Caco-2 (cell line): ENCODE results near the gene EVPLL. TPM values are rescaled to one million over a fixed set of nuclear protein-coding genes. Genes with fewer than 3 reads are reported as not detected.
"Not testable (repeated sequence)": the region's sequence is repeated elsewhere in the genome, so short reads cannot be mapped to it uniquely, and the experiment has no call there.

ENCODE experiments used
- BruUV-seq: library from RNA; stranded (reverse); fragments of 400-500 nt; replicated peaks from 2 replicates; lab custom pipeline; 2021; lab: Mats Ljungman, UMichigan
- CTCF ChIA-PET: fragments of 300-600 bp; sonication (Branson Sonifier 250); formaldehyde crosslinking; loops from one replicate; lab custom pipeline; 2022; ENCODE audit warnings: antibody characterized with exemption; lab: Charles Lee
- POLR2A ChIA-PET: fragments of 300-600 bp; sonication (Branson Sonifier 250); formaldehyde crosslinking; loops from one replicate; lab custom pipeline; 2022; ENCODE audit warnings: antibody characterized with exemption; lab: Charles Lee
- DNase-seq, 2 experiments: peaks; one replicate each; pipeline versions ENCODE4 v3.0.0 to v3.0.0-alpha.2; 2020 to 2022
- H3K27me3 ChIP-seq: replicated peaks from 2 replicates; pipeline ENCODE4 v1.6.0; 2011; ENCODE audit warnings: low read length; ENCODE audit not compliant: control insufficient read depth, insufficient read depth
- H3K36me3 ChIP-seq: 2 replicates; pipeline ENCODE4 v1.5.1; 2011; ENCODE audit warnings: low read length; ENCODE audit not compliant: control insufficient read depth, insufficient read depth
- H3K4me1 ChIP-seq: fragments of 250-450 bp; sonication (Bioruptor Pico); 2 replicates; pipeline ENCODE4 v1.5.1; 2020; ENCODE audit warnings: mild to moderate bottlenecking
- H3K4me3 ChIP-seq: 2 replicates; pipeline ENCODE4 v1.5.1; 2011; ENCODE audit warnings: low read depth, mild to moderate bottlenecking, control low read depth, low read length
- H3K9me3 ChIP-seq: fragments of 250-450 bp; sonication (Bioruptor Pico); 2 replicates; pipeline ENCODE4 v1.5.1; 2020; ENCODE audit warnings: mild to moderate bottlenecking, moderate library complexity
- H3K27ac Mint-ChIP-seq: one replicate; pipeline ENCODE4 v1.8.0; 2022; ENCODE audit warnings: mixed read lengths; ENCODE audit not compliant: unreplicated experiment
- H3K27me3 Mint-ChIP-seq: one replicate; pipeline ENCODE4 v1.8.0; 2022; ENCODE audit warnings: mixed read lengths; ENCODE audit not compliant: insufficient read depth, unreplicated experiment
- H3K36me3 Mint-ChIP-seq: one replicate; pipeline ENCODE4 v1.8.0; 2022; ENCODE audit warnings: mild to moderate bottlenecking, mixed read lengths; ENCODE audit not compliant: insufficient read depth, unreplicated experiment
- H3K4me1 Mint-ChIP-seq: one replicate; pipeline ENCODE4 v1.8.0; 2022; ENCODE audit warnings: low read depth, mixed read lengths; ENCODE audit not compliant: unreplicated experiment
- H3K4me3 Mint-ChIP-seq: one replicate; pipeline ENCODE4 v1.8.0; 2022; ENCODE audit warnings: mild to moderate bottlenecking, moderate library complexity, mixed read lengths; ENCODE audit not compliant: unreplicated experiment
- H3K9me3 Mint-ChIP-seq: one replicate; pipeline ENCODE4 v1.8.0; 2022; ENCODE audit warnings: mixed read lengths; ENCODE audit not compliant: unreplicated experiment
- intact Hi-C: fragments of 100-400 bp; cut with micrococcal nuclease; formaldehyde crosslinking; loops from one replicate; pipeline ENCODE4 v1.10.0; 2022; ENCODE audit not compliant: unreplicated experiment
- total RNA-seq: library from RNA; stranded (reverse); gene quantifications from 2 replicates; pipeline ENCODE4 v1.2.3, GENCODE V29; 2022

Gene EVPLL
- total RNA-seq, 1 experiment from 2014 or later, result not detected

GRCh38 chr17:18412001-18412538 lies 34.5 kb downstream of the EVPLL start:
- H3K36me3 ChIP-seq, H3K36me3 Mint-ChIP-seq, intact Hi-C loops, POLR2A ChIA-PET, H3K9me3 ChIP-seq, H3K4me3 ChIP-seq, H3K27me3 ChIP-seq, H3K27me3 Mint-ChIP-seq, H3K4me1 ChIP-seq, H3K4me1 Mint-ChIP-seq, H3K9me3 Mint-ChIP-seq, BruUV-seq, DNase-seq, H3K4me3 Mint-ChIP-seq, CTCF ChIA-PET: not testable (repeated sequence)
- peak overlapping the region; percentile 62 for H3K27ac Mint-ChIP-seq

GRCh38 chr17:18421521-18421920 lies 43.9 kb downstream of the EVPLL start:
- H3K27me3 Mint-ChIP-seq, POLR2A ChIA-PET, CTCF ChIA-PET, H3K36me3 Mint-ChIP-seq, H3K4me1 Mint-ChIP-seq, H3K9me3 ChIP-seq, H3K36me3 ChIP-seq, H3K4me3 Mint-ChIP-seq, H3K27me3 ChIP-seq, H3K4me1 ChIP-seq, BruUV-seq, H3K9me3 Mint-ChIP-seq, intact Hi-C loops, H3K4me3 ChIP-seq, DNase-seq, H3K27ac Mint-ChIP-seq: not testable (repeated sequence)

DNA sequence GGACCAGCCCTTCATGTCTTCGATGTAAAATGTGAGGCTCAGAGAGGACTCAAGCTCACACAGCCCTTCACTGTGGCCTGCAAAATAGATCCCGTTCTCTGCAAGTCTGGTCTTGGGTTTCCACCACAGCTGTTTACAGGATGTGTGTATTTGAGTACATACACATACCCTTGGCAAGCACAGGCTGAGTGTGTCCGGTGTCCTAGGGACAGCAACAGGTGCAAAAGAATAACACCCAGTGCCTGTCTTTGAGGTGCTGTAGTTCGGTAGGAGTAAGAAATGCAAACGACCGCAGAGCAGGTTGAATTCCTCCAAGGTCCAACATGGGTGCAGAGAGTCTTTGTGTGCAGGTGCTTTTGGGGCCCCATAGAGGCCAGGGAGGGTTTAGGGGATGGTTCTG lies 44.9 kb downstream of the EVPLL start:
- H3K9me3 Mint-ChIP-seq, H3K4me1 Mint-ChIP-seq, H3K27me3 Mint-ChIP-seq, H3K9me3 ChIP-seq, H3K4me1 ChIP-seq, POLR2A ChIA-PET, H3K27ac Mint-ChIP-seq, intact Hi-C loops, H3K36me3 Mint-ChIP-seq, H3K27me3 ChIP-seq, H3K36me3 ChIP-seq, DNase-seq, CTCF ChIA-PET, H3K4me3 Mint-ChIP-seq, H3K4me3 ChIP-seq, BruUV-seq: not testable (repeated sequence)

DNA sequence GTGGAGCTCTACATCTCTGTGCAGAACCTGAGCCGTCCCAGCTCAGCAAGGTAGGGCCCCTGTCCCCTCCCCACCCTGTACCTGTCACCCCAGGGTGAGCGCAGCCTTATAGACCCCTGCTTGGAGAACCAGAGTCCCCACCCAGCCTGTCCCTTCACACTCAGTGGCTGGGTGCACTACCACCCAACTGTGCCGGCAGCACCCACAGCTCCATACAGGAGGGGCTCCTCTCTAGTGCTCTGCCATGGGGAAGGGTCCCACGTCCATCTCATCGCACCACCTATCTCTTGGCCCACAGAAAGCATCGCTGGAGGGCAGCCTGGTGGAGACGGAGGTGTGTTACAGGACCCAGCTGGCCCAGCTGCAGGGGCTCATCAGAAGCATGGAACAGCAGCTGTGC lies 45.4 kb downstream of the EVPLL start:
- H3K27me3 Mint-ChIP-seq, H3K4me1 ChIP-seq, H3K36me3 ChIP-seq, H3K36me3 Mint-ChIP-seq, intact Hi-C loops, BruUV-seq, DNase-seq, H3K27me3 ChIP-seq, CTCF ChIA-PET, H3K4me1 Mint-ChIP-seq, H3K4me3 ChIP-seq, H3K9me3 Mint-ChIP-seq, H3K27ac Mint-ChIP-seq, POLR2A ChIA-PET, H3K4me3 Mint-ChIP-seq, H3K9me3 ChIP-seq: not testable (repeated sequence)

GRCh38 chr17:18425593-18425992 lies 48.0 kb downstream of the EVPLL start:
- H3K9me3 Mint-ChIP-seq, H3K4me3 ChIP-seq, H3K27me3 Mint-ChIP-seq, intact Hi-C loops, CTCF ChIA-PET, H3K36me3 ChIP-seq, H3K27me3 ChIP-seq, H3K4me1 Mint-ChIP-seq, H3K4me1 ChIP-seq, BruUV-seq, DNase-seq, POLR2A ChIA-PET, H3K4me3 Mint-ChIP-seq, H3K27ac Mint-ChIP-seq, H3K36me3 Mint-ChIP-seq, H3K9me3 ChIP-seq: not testable (repeated sequence)

GRCh38 chr17:18426639-18427038 lies 49.1 kb downstream of the EVPLL start:
- H3K36me3 ChIP-seq, CTCF ChIA-PET, H3K27ac Mint-ChIP-seq, H3K4me1 Mint-ChIP-seq, DNase-seq, H3K4me3 ChIP-seq, H3K4me3 Mint-ChIP-seq, H3K4me1 ChIP-seq, H3K36me3 Mint-ChIP-seq, H3K27me3 Mint-ChIP-seq, POLR2A ChIA-PET, BruUV-seq, H3K9me3 Mint-ChIP-seq, intact Hi-C loops, H3K9me3 ChIP-seq, H3K27me3 ChIP-seq: not testable (repeated sequence)

- DNase-seq, H3K36me3 Mint-ChIP-seq, POLR2A ChIA-PET, H3K4me3 ChIP-seq, H3K9me3 Mint-ChIP-seq, BruUV-seq, H3K4me1 ChIP-seq, H3K27me3 ChIP-seq, H3K4me1 Mint-ChIP-seq, H3K4me3 Mint-ChIP-seq, H3K27me3 Mint-ChIP-seq, intact Hi-C loops, H3K9me3 ChIP-seq, H3K27ac Mint-ChIP-seq, H3K36me3 ChIP-seq, CTCF ChIA-PET: not testable (repeated sequence)
Observed at GRCh38 chr17:18432206-18432605, 54.6 kb downstream of the EVPLL start.
